Thoracic aorta endothelial cell (primary cell): ENCODE results near the gene HDAC6. TPM values are rescaled to one million over a fixed set of nuclear protein-coding genes. Genes with fewer than 3 reads are reported as not detected.

Experiments used
- small RNA-seq: library from RNA; depleted of rRNA; stranded (forward); fragments of <200 nt; gene quantifications from one replicate; pipeline ENCODE3, GENCODE V24; 2012
- total RNA-seq: library from RNA; depleted of rRNA; stranded (reverse); fragments of >200 nt; gene quantifications from 2 replicates; pipeline ENCODE4 v1.2.3, GENCODE V29; 2012

HDAC6 gene
- total RNA-seq = 20.6 and 28.7 TPM in 2 replicates

DNA sequence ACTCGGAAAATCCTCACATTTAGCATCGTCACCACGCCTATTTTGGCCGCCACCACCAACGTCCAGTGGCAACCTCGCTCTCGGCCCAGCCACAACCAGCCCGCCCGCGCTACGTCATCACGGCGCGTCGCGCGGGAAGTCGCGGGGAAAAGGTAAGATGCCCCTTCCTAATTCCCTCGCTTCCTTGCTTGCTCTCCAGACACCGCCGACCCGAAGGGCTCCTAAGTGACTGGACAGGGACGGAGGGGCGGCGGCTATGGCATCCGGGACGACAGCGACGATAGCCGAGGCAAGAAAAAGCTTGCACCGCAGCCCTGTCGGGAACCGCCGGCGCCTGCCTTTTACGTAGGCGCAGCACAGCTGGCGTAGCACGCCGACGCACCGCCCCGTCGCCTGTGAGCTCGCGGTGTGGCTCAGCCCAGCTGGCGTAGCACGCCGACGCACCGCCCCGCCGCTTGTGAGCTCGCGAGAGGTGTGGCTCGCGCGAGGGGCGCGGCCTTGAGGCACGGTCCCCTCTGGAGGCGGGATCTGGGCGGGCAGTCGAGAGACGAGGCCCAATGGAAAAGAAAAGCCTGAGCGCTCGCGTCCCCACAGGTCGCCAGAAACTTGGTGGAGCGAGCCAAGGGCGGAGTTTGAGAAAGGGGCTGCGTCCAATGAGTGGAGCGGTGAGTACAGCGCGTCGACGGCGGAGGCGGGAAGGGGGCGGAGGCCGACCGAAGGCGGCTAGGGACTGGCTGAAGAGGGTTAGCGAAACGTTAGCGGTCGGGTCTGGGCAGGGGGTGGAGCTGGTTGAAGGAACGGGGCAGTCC is at the start of gene HDAC6:
TSS of gene HDAC6 (plus strand) at position 788 of the 809 bp plus-strand sequence. CDS start 626 bp downstream, outside the sequence.

DNA sequence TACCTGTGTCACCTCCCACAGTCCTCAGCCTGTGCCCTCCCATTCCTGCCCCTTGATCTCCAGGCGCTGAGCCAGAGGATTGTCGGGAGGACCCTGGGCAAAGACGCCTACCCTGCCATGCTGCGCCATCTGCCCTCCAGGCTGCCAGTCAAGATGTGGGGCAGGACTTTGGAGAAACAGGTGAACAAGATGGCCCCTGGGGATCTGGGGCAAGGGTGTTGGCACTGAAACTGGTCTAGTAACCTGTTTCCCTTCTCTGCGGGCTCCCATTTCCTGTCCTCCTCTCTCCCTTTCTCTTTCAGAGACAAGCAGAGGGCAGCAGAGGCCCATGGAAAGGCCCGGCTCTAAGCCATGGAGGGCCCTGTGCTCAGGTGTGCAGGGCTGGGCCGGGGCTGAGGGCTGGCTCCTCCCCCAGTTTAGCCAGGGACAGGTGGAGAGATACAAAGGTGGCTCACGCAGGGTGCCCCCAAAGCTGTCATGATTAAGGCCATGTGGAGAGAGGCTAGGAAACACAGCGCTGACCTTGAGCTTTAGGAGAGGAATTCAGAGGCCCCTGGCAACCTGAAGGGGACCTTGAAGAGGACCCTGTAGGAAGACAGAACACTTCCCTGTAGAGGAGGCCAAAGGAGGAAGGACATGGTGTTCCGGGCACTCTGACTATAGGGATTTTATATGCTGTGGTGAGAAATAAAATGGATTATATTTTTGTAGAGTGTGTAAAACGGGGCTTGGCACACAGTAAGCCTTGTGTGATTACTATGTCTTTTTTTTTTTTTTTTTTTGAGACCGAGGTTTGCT is 40.0 kb upstream of the HDAC6 start, which contains the start of gene GLOD5:
TSS of gene GLOD5 (plus strand) at position 74 of the 798 bp plus-strand sequence. CDS start at position 118, 44 bp downstream.

GRCh38 chrX:48786341-48786800 is 15.5 kb upstream of the HDAC6 start, which contains the start of gene GATA1:
Gene GATA1 (plus strand): TSS chrX:48786590. CDS start chrX:48791110, 4,520 bp downstream.

GRCh38 chrX:48826135-48826875 is 24.4 kb downstream of the HDAC6 start, which contains the start of gene ERAS:
Gene ERAS (plus strand): TSS chrX:48826513. CDS start chrX:48829124, 2,611 bp downstream.

DNA sequence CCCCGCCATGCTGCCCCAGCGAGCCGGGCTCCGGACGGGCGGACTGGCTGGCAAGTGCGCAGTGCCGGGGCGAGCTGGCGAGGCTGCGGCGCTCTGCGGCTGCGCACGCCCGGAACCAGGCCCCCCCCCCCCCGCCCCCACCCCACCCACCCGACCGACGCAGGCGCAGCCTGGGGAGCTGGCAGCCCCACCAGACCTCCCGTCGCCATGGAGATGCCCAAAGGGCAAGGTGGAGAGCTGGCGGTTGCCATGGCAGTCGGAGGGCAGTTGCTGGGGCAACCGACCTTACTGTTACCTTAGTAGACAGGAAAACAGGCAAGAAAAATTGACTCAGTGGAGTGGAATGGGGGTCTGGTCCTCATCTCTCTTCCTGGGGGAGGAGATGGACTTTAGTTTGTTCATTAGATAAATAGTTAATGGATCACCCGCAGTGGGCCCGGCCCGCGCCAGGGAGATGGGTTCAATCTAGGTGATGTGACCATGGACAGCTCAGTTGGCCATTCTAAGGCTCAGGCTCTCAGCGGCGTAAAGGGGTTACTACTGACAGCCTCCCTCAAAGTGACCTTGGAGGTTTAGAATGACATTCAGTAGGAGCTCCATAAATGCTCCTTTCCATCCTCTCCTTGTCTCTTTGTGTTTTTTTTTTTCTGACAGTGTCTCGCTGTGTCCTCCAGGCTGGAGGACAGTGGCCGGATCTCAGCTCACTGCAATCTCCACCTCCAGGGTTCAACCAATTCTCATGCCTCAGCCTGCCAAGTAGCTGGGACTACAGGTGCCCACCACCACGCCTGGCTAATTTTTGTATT is 33.9 kb downstream of the HDAC6 start, which contains the start of gene PCSK1N:
TSS of gene PCSK1N (minus strand) at position 87 of the 806 bp plus-strand sequence. CDS start at position 9, 78 bp downstream.

Small RNA genes within 50 kb of the gene (small RNA-seq; reads per million reads assigned to genes)
- not detected for gene RNU6-29P

Other genes starting within 250 kb of the HDAC6 start
- 339 and 433 TPM in 2 replicates for gene RBM3, start 227.6 kb upstream of the HDAC6 start, total RNA-seq
- gene WDR13, start 204.6 kb upstream of the HDAC6 start, total RNA-seq = 65.3 and 85.5 TPM in 2 replicates
- gene WAS, start 118.3 kb upstream of the HDAC6 start, total RNA-seq = 0.07 TPM in 1 of 2 replicates, not detected in the other
- gene SUV39H1, start 105.3 kb upstream of the HDAC6 start, total RNA-seq = 11.0 and 15.8 TPM in 2 replicates
- not detected in 2 replicates for gene GLOD5, start 40.3 kb upstream of the HDAC6 start, total RNA-seq
- gene GATA1, start 15.5 kb upstream of the HDAC6 start, total RNA-seq = not detected in 2 replicates
- gene ERAS, start 24.4 kb downstream of the HDAC6 start, total RNA-seq = not detected in 2 replicates
- not detected in 2 replicates for gene PCSK1N, start 33.5 kb downstream of the HDAC6 start, total RNA-seq
- 16.8 and 19.9 TPM in 2 replicates for gene TIMM17B, start 95.7 kb downstream of the HDAC6 start, total RNA-seq
- gene PQBP1, start 95.9 kb downstream of the HDAC6 start, total RNA-seq = 46.6 and 49.9 TPM in 2 replicates
- 13.0 and 14.1 TPM in 2 replicates for gene SLC35A2, start 109.6 kb downstream of the HDAC6 start, total RNA-seq
- 5.6 and 7.4 TPM in 2 replicates for gene PIM2, start 117.0 kb downstream of the HDAC6 start, total RNA-seq
- gene OTUD5, start 155.5 kb downstream of the HDAC6 start, total RNA-seq = 25.0 and 27.6 TPM in 2 replicates
- gene KCND1, start 169.8 kb downstream of the HDAC6 start, total RNA-seq = 0.13 and 0.36 TPM in 2 replicates
- gene GRIPAP1, start 200.2 kb downstream of the HDAC6 start, total RNA-seq = 17.4 and 21.1 TPM in 2 replicates
- 25.9 and 36.5 TPM in 2 replicates for gene TFE3, start 241.3 kb downstream of the HDAC6 start, total RNA-seq